Measurements from ENCODE around the gene CAPRIN1.

- TF ChIP-seq CTCF (IDR thresholded peaks at IDR 0.05; ENCODE audit: insufficient read depth, low read length, poor library complexity, severe bottlenecking) = no peak
- no peak for TF ChIP-seq EZH2phosphoT487 (conservative IDR thresholded peaks at IDR 0.05; ENCODE audit: low read length)
These were observed 29.1 kb downstream of the CAPRIN1 start for GRCh38 chr11:34080609-34081008.
